Activated CD4-positive, alpha-beta T cell treated with anti-CD3 and anti-CD28 coated beads, Interleukin-2, Interleukin-6, amounts not matched to agents 100 ng/mL and 50 ng/mL, durations not matched to agents 16 hours and 8 hours (primary cell): ENCODE measurements around the gene VPS37D.
"Not testable (repeated sequence)": the region's sequence is repeated elsewhere in the genome, so short reads cannot be mapped to it uniquely, and the experiment has no call there.

Source experiments
- DNase-seq: peaks from one replicate; pipeline ENCODE4 v3.0.0-alpha.2; 2020

The VPS37D gene

DNA sequence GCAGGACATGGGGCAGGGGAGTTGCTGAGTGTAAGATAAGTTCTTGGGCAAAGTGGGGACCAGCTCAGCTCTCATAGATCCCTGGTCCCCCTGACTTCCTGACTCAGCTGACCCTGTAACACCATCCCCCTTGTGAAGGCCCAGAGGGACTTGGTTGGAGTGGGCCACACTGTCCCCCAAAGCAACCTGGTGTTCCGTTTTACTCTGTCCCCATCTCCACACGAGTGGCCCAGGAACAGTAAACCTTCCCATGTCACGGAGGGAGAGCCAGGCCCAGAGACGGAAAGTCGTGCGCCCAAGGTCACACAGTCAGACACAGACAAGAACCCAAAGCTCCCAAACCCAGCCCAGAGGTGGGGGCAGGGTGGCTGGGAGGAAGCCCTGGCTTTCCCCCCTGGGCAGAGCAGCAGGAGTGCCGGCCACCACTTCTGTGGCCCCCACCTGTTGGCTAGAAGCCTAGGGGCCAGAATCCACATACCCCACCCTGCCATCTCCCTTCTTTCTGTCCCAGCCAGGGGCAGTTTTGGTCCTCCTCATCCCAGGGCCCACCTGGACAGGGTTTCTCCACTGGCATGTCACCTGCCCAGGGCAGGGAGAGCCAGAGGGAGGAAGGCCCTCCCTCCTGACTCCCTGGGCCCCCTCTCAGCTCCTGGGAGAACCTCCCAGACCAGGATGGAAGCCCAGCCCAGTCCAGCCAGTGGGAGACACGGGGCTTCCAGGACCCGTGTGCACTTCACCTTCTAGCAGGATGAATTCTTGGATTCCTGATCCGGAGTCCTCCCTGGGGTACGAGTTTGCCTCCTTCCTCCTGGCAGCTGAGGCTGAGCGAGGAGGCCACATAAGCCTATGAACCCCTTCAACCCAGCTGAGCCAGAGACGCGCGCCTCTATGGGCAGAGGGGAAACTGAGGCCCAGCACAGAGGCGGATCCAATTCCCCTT lies 20.6 kb upstream of the VPS37D start:
- DNase-seq = no peak

DNA sequence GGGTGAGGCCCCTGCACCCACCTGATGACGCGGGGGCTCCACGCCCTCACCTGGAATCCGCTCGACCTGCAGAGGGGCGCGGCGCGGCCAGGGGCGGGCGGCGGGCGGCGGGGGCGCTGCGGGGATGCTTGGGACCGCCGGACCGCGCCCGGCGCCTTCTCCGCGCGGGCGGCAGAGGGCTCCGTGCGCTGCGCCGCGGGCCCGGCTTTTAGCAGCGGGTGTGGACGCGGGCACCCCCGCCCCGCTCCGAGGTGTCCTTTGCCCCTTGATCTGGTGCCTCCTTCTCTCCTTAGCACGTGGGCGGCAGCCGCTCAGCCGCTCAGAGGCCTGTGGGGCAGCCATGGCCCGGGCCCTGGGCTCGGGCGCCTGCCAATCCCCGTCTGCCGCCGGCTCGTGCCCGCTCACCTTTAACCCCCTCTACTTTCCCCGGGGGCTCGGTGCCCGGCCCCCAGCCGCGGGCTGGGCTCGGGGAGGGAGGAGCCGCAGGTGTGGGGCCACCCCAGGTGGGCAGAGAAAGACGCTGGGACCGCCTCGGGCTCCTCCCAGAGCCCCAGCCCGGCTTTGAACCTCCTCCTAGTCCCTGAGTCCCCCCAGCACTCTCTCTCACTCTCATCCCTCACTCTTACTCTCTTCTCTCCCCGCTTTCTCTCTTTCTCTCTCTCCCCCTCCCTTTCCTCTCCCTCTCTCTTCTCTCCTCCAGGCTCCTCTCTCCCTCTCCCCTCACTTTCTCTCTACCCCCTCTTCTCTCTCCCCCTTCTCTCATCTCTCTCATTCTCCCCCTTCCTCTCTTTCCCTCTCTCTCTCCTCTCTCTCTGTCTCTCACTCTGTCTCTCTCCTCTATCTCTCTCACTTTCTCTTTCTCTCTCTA lies 19.7 kb upstream of the VPS37D start:
- no peak for DNase-seq

DNA sequence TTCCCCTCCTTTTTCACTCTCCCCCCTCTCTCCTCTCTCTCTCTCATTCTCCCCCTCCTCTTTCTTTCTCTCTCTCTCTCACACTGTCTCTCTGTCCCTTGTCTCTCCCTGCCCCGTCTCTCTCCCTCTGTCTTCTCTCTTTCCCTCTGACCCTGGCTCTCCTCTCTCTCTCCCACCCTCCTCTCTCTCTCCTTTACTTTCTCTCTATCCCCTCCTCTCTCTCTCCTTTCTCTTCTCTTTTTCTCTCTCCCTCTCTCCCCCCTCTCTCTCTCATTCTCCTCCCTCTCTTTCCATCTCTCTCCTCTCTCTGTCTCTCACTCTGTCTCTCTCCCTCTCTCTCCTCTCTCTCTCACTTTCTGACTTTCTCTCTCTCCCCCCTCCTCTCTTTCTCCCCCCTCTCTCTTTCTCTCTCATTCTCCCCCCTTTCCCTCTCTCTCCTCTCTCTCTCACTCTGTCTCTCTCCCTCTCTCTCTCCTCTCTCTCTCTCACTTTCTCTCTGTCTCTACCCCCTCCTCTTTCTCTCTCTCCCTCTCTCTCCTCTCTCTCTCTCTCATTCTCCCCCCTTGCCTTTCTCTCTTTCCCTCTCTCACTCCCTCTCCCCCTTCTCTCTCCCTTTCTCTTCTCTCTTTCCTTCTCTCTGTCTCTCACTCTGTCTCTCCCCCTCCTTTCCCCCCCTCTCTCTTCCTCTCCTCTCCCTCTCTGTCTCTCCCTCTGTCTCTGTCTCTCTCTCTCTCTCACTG lies 18.9 kb upstream of the VPS37D start:
- DNase-seq = no peak

DNA sequence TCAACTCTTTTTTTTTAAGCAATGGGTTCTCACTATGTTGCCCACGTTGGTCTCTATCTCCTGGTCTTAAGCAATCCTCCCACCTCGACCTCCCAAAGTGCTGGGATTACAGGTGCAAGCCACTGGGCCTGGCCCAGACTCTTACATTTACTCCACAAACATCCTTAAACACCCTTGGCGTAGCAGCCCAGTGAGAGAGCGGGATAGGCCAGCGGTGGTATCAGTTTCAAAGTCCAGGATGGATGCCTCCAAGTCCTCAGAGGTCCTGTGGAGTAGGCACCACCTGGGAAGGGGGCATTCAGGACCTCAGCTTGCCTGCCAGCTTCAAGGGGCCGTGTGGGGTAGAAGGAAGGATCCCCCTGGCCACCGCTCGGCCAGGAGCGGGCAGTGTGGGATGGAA lies 18.1 kb upstream of the VPS37D start:
- no peak for DNase-seq

DNA sequence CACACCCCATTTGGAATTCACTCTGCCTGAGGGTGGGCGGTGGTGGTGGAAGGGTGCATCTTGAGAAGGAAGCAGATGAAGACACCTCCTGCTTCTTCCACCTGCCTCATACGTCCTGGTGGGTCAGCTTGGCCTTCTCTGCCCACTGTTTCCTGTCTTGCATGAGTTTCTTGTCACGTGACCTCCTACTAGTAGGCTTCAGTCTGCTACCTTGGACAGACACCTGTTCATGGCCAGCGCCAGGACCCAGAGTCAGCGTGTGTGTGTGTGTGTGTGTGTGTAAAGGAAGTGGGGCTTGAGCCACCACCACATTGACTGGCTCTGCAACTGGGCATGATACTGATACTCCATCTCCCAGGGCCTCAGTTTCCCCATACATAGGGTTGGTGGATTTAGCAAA lies 17.1 kb upstream of the VPS37D start:
- no peak for DNase-seq

DNA sequence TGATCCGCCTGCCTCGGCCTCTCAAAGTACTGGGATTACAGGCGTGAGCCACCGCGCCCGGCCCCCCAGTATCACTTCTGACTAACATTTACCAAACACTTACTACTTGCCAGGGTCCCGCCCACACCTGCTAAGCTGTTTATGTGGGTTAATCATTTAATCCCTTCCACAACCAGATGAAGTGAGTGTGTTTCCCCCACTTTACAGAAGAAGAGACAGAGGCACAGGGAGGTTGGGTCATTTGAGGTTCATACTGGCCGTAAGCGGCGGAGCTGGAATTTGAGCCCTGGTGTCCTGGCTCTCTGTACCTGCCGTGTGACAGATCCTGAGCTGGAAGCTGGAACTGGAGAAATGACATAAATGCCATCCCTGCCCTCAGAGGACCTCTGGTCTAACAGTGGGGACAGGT lies 15.1 kb upstream of the VPS37D start:
- no peak for DNase-seq

DNA sequence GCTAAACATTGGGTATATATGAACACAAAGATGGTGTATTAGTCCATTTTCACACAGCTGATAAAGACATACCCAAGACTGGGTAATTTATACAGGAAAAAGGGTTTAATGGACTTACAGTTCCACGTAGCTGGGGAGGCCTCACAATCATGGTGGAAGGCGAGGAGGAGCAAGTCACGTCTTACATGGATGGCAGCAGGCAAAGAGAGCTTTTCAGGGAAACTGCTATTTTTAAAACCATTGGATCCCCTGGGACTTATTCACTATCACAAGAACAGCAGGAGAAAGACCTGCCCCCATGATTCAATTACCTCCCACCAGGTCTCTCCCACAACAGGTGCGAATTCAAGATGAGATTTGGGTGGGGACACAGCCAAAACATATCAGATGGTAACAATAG lies 12.3 kb upstream of the VPS37D start:
- DNase-seq = not testable (repeated sequence)

DNA sequence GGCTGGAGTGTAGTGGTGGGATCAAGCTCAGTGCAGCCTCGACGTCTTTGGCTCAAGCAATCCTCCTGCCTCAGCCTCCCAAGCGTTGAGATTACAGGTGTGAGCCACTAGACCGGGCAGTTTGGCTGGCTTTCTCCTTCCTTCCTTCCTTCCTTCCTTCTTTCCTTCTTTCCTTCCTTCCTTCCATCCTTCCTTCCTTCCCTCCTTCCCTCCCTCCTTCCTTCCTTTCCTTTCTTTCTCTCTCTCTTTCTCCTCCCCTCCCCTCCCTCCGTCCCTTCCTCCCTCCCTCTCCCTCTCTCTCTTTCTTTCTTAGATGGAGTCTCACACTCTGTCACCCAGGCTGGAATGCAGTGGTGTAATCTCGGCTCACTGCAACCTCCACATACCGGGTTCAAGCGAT lies 7.6 kb upstream of the VPS37D start:
- no peak for DNase-seq

DNA sequence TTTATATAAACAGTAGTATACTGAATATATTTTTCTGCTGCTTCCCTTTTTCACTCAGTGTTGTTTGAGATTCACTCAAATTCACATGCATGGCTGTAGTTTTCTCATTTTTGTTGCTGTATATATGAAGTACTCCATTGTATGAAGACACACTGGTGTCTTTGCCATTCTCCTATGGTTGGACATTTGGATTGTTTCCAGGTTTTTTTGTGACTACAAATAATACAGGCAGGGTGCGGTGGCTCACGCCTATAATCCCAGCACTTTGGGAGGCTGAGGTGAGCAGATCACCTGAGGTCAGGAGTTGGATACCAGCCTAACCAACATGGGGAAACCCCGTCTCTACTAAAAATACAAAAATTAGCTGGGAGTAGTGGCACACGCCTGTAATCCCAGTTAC lies 7.0 kb upstream of the VPS37D start:
- not testable (repeated sequence) for DNase-seq

DNA sequence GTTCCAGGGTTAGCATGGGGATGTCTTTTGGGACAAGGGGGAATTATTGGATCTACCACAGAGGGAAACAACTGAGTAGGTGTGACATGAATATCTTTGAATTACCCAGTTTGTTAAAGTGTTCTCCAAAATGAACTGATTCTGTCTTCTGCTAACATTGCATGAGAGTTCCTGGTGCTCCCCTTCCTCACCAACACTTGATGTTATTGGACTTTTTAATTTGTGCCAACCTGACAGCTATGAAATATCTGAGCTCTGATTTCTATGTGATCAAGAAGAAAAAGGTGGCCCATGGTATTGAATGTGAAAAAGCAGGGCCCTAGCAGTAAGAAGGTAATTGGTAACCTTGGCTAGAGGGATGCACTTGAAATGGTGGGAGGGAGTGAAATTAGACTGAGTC lies 4.6 kb upstream of the VPS37D start:
- no peak for DNase-seq

DNA sequence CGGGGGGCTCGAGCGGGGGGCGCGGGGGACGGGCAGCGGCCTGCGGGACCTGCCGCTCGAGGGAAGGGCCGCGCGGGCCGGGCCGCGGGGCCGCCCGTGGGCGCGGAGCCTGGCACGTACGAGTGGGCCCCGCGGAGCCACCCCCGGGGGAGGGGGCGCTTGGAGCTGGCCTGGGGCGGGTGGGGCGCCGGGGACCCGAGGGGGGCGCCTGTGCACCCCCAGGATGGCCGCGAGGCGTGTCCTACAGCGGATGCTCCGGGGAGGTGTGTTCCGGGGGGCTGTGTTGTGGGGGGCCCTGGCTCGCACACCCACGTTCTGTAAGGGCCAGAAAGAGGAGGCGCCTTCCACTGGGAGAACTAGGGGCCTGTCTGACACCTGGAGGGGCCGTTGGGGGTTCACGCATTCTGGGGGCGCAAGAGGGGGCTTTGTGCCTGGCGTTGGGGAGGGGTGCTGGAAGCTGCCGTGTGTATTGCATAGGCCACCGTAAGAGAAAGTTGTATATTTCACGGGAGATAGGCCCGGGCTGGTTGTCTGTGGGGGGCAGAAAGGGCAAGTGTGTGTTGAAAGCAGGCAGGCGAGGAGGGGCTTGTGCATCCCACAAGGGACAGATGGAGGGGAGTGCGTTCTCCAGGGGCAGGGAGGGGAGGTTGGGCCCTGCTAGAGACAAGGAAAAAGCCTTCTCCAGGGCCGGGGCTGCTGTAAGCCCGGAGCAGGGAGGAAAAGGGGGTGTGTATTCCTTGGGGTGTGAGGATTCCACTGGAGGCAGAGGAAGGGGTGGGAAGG lies 663 bp downstream of the VPS37D start:
- DNase-seq = no peak

DNA sequence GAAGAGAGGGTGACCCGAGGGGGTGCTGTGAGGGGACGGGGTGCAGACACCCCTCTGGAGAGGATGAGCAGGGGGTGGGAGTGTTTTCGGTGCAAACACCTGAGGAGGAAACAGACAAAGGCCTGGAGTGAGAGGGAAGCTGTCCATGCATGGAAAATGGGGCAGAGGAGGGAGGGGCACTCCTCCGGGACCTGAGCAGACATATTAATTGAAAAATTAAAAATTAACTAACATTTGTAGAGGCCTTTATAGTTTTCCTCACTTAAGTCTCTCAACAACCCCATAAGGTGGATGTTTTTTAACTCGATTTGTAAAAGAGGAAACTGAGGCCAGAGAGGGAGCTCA lies 1.2 kb downstream of the VPS37D start:
- no peak for DNase-seq

DNA sequence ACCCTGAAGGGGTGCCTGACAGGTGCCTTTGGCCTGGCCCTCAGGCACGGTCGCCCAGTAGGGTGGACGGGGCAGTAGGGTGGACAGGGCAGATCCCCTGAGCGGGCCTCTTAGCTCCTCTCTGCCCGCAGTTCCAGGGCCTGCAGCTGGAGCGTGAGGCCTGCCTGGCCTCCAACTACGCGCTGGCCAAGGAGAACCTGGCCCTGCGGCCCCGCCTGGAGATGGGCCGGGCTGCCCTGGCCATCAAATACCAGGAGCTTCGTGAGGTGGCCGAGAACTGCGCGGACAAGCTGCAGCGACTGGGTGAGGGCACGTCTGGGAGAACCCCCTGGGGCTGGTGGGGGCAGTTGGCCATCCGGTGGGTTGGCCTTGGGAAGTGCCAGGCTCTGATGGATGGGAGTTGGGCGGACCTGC lies 1.7 kb downstream of the VPS37D start:
- no peak for DNase-seq

DNA sequence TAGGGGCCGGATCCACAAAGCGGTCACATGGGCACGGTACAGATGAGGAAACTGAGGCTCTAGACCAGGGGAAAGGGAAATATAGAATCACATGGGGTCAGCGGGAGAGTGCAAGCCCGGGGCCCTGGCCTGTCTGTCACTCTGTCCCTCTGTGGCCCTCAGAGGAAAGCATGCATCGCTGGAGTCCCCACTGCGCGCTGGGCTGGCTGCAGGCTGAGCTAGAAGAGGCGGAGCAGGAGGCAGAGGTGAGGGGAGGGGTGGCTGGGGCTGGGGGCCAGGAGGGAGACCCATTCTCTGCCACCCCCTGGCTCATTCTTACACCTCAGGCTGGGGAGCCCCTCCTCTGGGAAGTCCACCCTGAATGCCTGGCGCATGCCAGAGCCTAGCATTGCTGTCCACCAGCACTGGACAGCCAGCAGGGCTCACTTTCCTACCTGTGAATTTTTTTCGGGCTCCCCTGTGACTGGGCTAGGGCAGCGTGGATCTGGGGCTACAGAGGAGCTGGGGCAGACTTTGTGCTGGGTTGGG lies 2.3 kb downstream of the VPS37D start:
- no peak for DNase-seq

DNA sequence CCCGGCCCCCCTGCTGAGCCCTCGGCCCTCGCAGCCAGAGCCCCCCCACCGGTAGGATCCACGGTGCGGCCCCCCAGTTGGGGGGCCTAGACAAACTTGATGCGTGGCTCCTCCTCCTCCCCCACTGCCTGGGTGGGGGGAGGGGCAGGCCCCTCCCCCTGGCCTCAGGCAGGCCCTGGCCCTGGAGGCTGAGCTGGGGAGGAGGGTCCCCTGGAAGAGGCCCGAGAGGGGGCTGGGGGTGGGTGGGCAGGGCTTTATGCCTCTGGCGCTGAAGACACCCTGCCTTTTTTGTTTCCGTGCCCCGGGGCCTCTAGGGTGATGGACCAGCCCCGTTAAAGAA lies 3.7 kb downstream of the VPS37D start:
- DNase-seq = no peak

DNA sequence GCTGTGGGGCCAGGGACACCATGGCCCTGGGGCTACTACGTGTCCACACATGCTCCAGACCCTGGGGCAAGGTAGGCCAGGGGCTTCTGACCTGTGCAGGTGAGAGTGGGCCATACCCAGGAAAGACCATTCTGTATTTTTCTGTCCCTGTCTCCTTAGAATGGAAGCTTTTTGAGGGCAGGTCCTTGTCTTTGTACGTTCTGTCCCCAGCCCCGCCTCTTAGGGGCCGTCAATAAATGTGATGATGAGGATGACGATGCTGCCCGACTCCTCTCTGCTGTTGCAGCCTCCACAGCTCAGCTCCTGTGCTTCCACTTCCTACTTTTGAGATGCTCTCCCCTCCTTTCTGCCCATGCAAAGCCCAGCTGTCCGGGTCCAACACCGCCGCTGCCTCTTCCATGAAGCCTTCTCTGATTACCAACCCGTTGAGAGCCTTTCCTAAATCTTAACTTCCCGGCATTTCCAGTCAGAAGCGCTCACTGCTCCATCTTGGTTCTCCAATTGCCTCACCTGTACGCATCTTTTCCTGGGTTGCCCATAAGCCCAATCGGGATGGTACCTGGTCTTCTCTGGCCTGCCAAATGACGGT lies 4.3 kb downstream of the VPS37D start:
- DNase-seq = no peak

DNA sequence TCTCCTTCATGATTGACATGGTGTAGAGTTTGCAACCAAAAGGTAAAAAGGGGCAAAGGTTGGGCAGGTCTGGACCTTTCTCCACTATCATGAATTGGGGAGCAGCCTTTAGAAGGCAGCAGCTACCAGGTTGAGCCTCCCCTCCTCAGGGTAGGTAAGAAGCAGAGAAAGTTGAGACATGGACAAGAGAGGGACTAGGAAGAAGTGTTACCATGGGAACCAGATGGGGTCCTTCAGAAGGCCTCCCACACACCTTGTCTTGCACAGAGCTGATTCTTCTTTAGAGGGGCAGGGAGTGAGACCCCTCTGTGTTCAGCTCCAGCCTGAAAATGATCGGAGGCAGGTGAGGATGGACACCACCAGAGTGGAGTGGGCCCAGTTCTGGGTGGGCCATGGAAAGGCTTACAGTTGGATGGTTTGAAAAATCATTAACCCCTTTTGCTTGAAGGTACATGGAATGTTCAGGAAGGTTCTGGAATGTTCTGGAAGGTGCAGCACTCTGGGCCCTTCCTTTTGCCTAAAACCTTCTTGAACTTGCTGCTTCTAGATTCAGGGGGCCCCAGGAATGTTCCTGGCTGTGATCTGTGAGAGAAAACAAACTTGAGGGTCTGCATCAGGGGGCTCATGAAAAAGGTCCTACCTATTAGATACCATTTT lies 7.0 kb downstream of the VPS37D start:
- DNase-seq = no peak

DNA sequence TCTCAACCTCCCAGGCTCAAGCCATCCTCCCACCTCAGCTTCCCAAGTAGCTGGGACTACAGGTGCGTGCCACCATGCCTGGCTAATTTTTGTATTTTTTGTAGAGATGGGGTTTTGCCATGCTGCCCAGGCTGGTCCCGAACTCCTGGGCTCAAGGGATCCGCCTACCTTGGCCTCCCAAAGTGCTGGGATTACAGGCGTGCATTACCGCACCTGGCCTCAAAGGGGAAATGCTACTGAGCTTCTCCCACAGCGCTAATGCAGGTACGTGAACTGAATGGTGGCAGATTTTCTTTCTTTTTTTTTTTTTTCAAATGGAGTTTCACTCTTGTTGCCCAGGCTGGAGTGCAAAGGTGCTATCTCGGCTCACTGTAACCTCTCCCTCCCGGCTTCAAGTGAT lies 8.4 kb downstream of the VPS37D start:
- not testable (repeated sequence) for DNase-seq

DNA sequence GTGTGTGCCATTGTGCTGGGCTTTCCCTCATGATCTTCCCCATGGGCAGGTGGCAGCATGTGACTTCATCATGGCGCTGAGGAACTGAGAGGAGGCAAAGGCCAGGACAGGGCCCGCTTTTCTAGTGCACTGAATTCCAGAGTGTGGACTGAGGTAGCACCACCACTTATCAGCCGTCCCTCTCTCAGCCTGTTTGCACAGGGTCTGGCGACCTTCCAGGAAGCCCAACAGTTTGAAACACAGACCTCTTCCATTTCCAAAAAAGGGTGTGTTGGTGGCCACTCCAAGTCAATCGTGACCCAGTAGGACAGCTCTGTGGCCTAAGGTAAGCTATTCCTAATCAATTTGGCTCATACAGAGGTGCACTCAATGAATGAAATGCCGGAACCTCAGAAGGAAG lies 11.2 kb downstream of the VPS37D start:
- no peak for DNase-seq

DNA sequence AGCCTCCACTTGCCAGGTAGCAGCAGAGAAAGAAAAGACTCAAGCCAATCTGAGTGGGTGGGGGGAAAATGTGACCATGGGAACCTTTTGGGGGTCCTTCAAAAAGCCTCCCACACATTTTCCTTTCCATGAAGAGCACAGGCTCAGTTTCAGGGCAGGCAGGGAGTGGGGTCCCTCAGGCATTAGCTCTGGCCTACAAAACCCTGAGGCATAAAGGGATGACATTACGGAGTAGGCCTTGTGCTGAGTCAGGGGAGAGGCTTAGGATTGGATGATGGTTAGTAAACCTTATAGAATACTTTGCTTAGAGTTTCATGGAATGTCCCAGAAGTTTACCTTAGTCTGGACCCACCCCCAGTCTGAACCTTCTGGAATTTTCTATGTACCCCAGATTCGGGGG lies 12.1 kb downstream of the VPS37D start:
- DNase-seq = no peak

DNA sequence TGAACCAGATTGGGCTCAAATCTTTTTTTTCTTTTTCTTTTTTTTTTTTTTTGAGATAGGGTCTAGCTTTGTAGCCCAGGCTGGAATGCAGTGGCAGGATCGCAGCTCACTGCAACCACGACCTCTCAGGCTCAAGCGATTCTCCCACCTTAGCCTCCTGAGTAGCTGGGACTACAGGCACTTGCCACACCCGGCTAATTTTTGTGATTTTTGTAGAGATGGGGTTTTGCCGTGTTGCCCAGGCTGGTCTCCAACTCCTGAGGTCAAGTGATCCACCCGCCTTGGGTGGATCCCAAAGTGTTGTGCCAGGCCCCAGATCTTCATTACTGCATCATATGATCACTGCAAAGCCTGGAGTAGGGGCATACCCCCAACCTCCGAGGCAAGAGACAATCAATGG lies 12.9 kb downstream of the VPS37D start:
- no peak for DNase-seq

DNA sequence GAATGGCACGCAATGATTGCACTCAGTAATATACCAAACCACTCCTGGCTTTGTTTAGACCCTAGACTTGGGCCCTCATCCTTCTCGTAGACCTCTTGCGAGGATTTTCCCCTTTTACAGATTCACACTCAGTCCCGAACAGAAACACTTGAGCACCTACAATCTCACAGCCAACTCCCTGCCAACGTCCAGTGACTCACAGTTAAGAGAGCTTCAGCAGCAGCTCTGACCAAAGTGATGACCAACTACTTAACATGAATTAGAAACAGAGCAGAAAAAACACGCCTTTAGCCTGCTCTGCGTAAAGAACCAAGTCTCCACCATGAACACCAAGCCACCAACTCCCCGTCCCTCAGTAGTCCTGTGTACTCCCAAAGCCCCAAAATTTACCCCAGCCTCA lies 13.4 kb downstream of the VPS37D start:
- DNase-seq = no peak
